Islet of Langerhans (tissue), 1 donor: Measurements from ENCODE around the gene FAM171A1.

Experiments used
- FAIRE-seq: peaks from one replicate; lab custom pipeline; 2011; peaks lifted over from hg19 to GRCh38; lab: Jason Lieb, UNC

The FAM171A1 gene

GRCh38 chr10:15373199-15373598 is 2.1 kb upstream of the FAM171A1 start:
- FAIRE-seq, result no peak

DNA sequence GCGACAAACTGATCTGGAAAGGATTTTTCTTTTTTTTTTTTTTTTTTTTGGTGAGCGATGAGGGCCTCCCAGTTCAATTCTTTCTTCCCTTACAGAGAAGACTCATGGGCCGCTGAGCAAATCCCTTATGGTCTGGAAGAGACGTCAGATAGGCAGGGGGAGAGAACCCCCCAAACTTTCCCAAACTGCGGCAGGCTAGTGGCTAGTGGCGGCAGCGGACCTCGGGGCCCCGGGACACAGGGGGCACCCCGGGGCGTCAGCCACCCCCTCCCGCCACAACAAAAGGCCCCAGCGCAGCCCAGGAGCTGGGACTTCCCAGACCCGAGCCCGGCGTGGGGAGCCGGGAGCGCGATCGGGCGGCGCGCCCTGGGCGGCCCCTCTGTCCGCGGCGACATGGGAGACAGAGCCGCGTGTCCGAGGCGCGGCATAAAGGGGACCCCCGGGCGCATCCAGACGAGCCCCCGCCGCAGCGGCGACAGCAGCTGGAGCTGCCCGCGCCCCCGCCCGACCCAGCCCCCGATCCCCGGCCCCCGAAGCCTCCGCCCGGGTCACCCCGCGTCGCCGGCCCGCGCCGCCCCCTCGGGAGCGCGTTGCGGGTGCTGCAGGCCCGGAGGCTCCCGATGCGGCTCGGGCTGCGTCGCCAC is 755 bp downstream of the FAM171A1 start:
- FAIRE-seq, result no peak

- FAIRE-seq, result no peak
Measured at GRCh38 chr10:15369256-15370211, 1.6 kb downstream of the FAM171A1 start.

DNA sequence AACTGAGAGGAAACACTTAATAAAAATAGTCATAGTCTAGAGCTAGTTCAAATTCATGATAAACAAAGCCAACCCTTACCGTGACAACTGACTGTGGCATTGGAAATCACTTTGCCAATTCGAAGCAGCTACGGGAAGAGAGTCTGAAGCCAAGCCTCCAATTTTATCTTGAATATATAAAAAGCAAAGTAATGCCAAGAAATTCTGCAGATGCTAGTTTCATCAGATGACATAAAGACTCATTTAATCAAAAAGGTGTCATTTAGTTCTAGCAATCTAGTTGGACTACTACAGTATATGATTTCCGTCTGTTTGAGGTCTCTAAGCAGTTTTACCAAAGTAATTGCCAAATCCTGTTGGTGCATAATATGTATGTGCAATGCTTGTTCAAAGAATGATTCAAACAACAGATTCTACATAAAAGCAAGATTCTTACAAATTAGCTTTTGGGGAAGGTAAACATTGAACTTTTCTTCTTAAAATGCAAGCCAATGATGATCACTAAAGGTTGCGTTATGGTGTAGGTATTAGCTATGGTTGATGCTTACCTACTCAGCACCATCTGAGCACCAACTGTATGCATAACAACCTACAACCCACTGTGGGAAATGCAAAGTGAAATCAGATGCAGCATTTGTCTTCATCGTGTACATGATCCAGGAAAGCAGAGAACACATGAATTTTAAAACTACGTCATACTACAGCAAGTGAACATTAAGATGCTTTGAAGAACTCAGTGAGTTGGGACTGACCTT is 2.8 kb downstream of the FAM171A1 start:
- no peak for FAIRE-seq

- FAIRE-seq, result no peak
Measured at GRCh38 chr10:15367296-15368085, 3.6 kb downstream of the FAM171A1 start.

- FAIRE-seq, result no peak
Measured at GRCh38 chr10:15365692-15366091, 5.4 kb downstream of the FAM171A1 start.

GRCh38 chr10:15364001-15364400 is 7.1 kb downstream of the FAM171A1 start:
- no peak for FAIRE-seq

DNA sequence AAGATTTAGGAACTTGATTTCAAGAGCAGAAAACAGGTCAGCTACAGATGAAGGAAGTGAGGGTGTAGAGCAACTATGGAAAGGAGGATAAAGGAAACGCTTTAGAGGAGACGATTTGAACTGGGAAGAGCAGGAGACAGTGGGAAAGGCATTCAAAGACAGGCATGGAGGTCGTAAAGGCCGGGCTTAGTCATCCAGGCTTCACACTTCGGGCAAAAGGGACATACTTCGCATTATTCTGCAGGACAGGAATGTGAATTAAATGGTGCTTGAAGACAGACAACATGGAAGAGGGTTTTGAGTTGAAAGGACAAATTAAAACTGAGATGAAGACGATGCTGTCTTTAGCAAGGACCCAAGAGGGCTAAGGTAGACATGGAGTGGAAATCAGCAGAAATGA is 8.1 kb downstream of the FAM171A1 start:
- no peak for FAIRE-seq

DNA sequence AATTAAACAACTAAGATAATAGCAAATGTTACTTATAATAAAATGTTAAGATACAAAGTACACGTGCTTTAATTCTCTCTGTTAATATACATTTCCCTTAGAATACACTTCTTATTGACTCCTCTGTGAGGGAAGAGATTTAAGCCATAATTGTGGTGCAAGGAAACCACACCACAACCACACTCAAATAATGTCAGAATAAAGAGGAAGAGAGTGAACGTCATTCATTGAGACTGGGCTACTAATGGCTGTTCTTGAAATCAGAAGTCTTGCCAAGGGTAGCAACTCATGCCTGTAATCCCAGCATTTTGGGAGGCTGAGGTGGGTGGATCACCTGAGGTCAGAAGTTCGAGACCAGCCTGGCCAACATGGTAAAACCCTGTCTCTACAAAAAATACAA is 10.0 kb downstream of the FAM171A1 start:
- FAIRE-seq, result no peak

GRCh38 chr10:15360566-15360965 is 10.5 kb downstream of the FAM171A1 start:
- FAIRE-seq, result no peak

DNA sequence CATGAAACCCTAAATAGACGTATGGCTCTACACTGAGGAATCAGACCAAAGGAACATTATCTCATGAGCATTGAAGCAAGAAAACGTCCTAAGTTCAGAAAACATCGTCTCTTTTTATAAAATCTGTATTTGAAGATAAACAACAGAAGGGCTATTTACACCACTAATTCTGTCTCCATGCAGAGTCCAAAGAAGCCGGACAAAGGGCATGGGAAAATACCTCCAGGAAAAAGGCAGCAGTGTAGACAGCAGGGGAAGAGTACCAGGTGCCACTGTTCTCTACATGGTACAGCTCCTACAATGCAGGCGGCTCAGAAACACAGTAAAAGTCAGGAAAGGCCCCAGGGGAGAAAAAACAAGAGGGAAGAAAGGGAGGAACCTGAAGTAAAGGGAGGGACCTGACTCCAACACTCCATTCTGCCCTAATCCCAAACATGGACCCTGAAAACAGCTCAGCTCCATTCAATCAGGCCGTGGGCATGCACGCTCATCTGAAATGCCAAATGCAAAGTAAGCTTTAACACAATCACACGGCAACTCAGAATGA is 17.5 kb downstream of the FAM171A1 start:
- no peak for FAIRE-seq

DNA sequence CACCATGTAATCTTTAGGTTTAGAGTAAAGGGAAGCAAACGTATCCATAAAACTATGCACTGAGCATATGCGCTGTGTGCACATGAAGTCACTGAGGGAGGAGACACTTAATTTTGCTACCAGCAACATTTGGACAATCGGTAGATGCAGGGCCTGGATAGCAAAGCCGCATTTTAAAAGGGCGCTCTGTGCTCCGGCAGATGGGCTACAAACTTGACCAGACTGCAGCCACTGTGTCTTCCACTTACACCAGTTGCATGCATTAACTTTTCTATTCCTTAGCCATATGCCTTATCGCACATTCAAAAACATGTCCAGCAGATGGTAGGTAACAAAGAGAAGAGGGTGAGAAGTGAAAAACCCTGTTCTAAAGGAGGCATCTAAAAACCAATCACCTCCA is 18.3 kb downstream of the FAM171A1 start:
- FAIRE-seq, result no peak

- no peak for FAIRE-seq
Measured at GRCh38 chr10:15352201-15352600, 18.9 kb downstream of the FAM171A1 start.

- FAIRE-seq, result no peak
Measured at GRCh38 chr10:15351099-15351820, 19.8 kb downstream of the FAM171A1 start.

GRCh38 chr10:15349112-15349511 is 22.0 kb downstream of the FAM171A1 start:
- FAIRE-seq, result no peak

- no peak for FAIRE-seq
Measured at GRCh38 chr10:15348579-15348978, 22.5 kb downstream of the FAM171A1 start.

GRCh38 chr10:15347150-15347549 is 23.9 kb downstream of the FAM171A1 start:
- FAIRE-seq, result no peak

- no peak for FAIRE-seq
Measured at GRCh38 chr10:15346440-15347141, 24.5 kb downstream of the FAM171A1 start.

- no peak for FAIRE-seq
Measured at GRCh38 chr10:15345450-15345849, 25.6 kb downstream of the FAM171A1 start.

DNA sequence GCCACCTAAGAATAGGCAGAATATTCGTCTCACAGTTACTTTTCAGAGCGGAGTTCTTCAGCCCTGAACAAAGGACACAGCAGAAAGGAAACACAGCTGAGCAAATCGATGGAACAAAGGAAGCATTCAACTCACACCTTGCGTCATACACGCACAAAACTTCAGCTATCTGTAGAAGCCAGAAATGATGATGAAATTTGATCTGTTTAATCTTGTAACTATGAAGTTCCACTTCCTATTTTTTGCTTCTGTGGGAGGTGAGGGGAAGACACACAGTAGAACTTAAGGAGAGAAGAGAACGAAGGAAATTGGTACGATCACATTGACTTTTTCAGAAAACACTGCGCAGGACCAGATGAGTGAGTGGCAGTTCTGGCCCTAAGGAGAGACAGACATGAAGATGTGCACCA is 26.2 kb downstream of the FAM171A1 start:
- no peak for FAIRE-seq
